Fibroblast of gingiva (primary cell): Measurements from ENCODE around the gene LENEP.

ENCODE experiments used
- DNase-seq: peaks from one replicate; pipeline ENCODE4 v3.0.0-alpha.2; 2011; ENCODE audit warnings: low read depth

Gene LENEP

DNA sequence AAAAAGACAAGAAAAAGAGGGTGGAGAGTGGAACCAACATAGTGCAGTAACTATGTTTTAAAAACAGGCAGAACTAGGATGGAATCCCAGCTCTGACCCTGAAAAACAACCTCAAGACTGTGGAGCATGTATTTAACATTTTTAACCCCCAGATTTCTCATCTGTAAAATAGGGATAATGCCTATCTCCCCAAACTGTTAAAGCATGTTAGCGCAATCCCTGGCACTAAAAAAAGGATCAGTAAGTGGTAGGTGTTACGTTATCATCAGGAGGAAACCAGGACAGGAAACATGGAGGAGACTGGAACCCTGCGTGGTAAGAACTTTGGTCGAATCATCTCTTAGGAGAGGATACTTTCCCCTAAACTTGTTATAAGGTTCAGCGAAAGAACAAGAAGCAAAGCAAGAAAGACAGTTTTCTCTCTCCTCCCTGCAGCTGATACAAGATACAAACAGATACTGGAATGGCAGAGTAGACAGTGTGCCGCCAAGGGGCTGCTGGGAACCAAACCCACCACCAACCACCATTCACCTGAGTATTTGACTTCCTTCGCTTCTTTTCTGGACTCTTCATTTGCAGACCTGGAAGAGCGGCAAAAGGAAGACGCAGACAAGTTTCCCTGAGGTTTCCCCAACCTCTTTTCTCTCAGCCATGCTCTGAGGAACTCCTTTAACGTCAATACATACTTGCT, 32.8 kb upstream of the LENEP start:
- DNase-seq: no peak

GRCh38 chr1:154961207-154962155, 31.9 kb upstream of the LENEP start, which contains the start of gene PYGO2:
Gene PYGO2 (minus strand): TSS chr1:154961782. CDS start chr1:154961576, 206 bp downstream.
- DNase-seq: peak; percentile 73

DNA sequence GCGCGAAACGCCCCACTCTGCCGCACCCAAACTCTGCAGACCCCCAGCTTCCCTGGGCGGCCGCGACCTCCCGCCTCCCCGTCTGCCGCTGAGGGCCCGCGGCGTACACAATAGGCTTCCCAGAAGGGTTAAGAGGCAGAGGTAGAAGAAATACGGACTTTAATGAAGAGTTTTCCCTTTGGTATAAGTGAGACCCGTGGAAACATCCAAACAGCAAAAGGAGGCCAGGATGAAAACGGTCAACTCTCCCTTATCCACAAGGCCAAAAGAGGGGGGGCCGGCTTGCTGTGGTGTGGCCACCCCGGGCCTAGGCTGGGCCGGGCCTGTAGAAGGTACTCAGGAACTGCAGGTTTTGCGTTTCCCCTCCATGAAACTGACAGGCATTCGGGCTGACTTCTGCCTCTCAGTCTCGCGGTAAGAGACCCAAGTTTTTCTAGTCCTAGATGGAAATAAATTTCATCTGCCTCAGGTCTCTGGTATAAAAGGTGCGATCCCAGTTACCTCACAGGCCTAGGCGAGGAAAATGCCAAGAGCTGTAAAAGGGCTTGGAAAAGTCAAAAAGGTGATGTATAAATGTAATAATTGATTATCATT, 31.1 kb upstream of the LENEP start:
- DNase-seq: no peak

GRCh38 chr1:154962795-154963330, 30.5 kb upstream of the LENEP start:
- DNase-seq: no peak

GRCh38 chr1:154963643-154964042, 29.7 kb upstream of the LENEP start:
- DNase-seq: no peak

GRCh38 chr1:154964359-154964758, 29.0 kb upstream of the LENEP start:
- DNase-seq: no peak

DNA sequence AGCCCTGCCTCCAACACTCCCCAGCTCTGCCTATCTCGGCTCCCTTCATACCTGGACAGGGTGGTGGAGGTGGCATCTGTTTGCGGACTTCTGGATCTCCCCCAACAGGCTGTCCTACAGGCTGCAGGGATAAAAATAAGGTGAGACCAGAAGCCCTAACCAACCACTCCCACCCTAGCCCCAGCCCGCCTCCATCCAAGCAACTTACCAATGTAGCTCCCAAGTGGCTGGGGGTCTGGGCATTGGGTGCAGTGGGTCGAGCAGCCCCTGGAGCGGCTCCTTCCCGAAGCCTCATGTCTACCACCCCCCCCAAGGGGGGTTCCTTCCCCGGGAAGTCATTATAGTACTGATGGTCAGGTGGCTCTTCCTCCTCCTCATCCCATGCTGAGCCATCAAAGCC, 27.3 kb upstream of the LENEP start:
- DNase-seq: no peak

- no peak for DNase-seq
Observed at GRCh38 chr1:154967331-154967950, 25.9 kb upstream of the LENEP start.

DNA sequence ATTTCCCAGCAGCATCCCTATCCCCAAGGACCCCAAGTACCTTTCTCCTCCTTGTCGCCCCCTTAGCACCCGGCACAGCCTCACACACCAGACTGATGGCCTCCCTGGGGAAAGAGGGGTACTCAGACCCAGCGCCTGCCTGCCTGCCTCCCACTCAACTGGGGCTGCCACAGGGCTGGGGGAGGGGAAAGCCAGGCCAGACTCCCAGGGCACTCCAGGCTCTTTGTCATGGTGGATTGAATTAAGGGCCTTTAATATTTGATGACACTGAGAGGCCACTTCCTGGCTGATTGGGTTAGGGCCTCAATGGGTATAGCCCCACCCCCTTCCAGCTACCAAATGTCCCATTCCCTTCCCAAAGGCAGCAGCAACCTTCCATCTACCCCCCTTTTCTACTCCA, 24.7 kb upstream of the LENEP start:
- no peak for DNase-seq

DNA sequence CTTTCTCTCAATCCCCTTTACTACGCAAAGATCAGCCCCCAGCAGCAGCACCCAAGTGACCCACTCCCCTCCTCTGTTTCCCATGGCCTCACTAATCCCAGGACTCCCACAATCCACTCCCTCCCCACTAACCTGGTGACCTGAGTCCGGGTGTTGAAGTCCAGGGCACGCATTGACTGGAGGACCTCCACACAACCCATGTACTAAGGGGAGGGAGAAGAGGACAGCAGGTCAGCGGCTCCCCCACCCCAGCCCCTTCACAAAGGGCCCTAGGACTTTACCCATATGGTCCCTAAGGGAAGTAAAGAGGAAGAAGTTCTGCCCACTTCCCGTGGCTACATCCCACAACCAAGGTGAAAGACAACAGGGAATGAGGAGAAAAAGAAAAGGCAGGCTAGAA, 24.1 kb upstream of the LENEP start:
- no peak for DNase-seq

DNA sequence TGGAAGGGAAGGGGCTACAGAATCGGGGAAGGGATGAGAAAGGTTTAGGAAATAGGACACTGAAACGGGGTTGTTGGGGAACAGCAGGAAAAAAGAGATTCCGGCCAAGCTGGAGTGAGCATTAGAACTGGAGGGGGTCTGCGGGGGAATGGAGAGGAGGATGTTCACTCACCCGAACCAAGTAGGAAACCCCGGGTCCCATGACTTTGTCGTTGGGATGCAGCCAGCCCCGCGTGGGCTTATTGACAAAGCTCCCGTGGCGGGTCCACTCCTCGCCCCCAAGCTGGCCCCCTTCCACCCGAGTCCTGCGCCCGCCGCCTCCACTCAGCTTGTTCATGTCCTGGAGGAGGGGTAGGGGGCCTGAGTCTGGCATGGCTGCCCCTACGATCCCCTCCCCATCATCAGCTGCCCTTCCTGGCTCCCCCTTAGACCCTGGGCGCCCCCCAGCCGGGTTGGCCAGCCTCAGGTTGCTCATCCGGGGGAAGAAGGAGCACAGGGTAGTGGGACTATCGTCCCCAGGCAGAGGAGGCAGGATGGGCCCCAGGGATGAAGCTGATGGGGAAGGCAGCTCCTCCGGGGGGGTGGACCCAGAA, 23.4 kb upstream of the LENEP start:
- no peak for DNase-seq

DNA sequence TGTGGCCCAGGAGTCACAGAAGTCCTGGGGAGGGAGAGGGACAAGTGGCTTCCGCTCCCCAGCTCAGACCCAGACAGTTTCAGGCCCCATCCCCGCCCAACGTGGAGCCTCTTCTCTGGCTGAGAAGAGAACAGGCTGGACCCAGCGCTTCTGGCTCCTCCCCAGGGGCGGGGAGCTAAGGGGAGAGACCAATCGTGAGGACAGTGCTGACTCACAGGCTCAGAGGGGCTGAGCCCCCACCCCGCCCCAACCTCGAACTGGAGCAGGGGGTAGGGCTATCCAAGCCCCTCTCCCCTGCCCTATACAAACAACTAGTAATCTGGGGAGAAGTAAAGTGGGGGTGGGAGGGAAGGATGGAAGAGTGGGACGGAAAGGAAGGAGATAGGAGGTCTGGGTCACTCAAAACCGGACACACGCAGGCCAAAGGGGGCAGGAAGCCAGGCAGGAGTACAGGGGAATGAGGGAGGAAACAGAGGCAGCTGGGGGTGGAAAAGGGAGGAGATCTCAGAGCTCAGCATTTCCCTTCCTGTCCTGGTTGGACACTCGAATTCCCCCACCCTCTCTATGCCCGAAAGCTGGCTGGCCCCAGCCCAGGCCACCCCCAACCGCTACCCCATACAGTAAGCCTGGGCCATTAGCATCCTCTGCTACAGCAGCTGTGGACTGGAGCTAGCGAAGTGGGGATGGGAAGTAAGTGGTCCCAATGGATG, 22.6 kb upstream of the LENEP start, which contains the start of gene SHC1:
TSS of gene SHC1 (minus strand) at position 117 of the 710 bp plus-strand sequence. CDS start 221 bp downstream, outside the sequence.
- DNase-seq: peak; percentile 96

DNA sequence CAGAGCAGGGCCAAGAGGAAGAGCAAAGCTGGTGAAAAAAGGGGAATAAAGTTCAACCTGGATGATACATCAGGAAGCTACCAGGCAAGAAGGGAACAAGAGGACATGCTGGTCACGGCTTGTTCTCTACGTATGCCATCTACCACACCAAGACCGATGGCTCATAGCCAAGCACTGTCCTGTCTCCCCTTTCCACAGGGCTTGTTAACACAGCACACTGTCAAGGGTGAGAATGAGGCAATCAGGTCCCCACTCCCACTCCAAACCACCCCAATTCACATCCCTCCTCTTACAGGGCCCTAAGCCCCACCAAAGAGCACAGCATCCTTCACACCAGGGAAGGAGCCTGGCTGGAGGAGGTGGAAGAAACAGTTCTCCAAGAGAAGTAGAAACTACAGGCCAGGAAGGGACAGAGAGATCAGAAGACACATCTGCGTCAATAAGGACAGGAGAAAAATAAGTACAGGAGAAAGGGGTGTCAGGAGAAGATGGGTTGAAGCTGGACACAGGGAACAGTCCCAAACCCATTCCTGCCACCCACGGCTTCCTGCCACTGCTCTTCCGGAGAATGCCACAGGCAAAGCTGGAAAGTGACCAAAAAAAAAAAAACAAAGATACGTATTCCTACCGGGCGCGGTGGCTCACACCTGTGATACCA, 21.9 kb upstream of the LENEP start:
- DNase-seq: no peak

DNA sequence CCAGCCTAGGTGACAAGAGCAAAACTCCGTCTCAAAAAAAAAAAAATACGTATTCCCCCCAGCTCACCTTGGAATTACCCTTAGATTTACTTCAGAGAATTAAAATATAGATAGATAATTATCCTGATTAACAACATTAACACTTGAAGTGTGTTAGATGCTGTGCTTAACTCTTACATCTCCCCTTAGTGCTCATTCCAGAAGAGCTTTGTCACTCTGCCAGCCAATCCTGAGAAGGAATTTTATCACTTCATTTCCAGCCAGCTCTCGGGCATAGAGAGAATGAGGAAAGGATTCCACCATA, 21.2 kb upstream of the LENEP start:
- DNase-seq: no peak

- DNase-seq: peak; percentile 97
Observed at GRCh38 chr1:154972517-154973343, 20.7 kb upstream of the LENEP start.

- peak; percentile 97 for DNase-seq
Observed at GRCh38 chr1:154973344-154974101, 19.9 kb upstream of the LENEP start.

DNA sequence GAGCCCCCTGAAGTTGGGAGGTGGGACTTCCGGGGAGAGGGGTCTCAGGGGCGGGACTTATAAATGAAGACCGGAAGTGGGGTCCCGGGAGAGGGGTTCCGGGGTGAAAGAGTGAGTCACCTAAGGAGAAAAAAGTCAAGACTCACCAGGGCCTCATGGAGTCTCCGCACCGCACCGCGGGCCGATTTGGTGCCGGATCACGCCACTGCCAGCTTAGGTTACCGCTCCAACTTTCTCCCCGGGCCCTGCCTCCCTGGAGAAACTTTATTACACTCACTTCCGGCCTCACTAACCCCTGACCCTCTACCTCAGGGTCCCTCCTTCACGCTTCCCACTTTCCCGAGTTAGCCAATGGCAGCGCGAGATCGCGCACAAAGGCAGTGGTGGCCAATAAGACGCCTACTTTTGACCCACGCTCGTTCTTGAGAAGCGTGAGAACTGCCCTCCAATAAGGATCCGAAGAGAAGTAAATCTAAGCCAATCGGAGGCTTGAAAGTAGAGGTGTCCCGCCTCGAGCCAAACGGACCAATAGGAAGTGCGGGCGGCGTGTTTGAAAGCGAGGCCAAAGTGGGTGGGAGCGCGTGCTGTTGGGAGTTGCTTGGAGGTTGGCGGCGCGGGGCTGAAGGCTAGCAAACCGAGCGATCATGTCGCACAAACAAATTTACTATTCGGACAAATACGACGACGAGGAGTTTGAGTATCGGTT, 19.1 kb upstream of the LENEP start, which contains the start of gene CKS1B:
TSS of gene CKS1B (plus strand) at position 580 of the 706 bp plus-strand sequence. CDS start at position 645, 65 bp downstream.
- DNase-seq: peak; percentile 100

GRCh38 chr1:154974808-154975408, 18.5 kb upstream of the LENEP start:
- DNase-seq: peak; percentile 93
